LNCaP clone FGC (cell line): ENCODE data around the gene APRT.
A peak's percentile ranks its signal among the peaks of the same experiment; 100 is the strongest.

Experiments
- DNase-seq: peaks from one replicate; pipeline ENCODE4 v3.0.0-alpha.2; 2011; ENCODE audit warnings: low read depth
- H3K4me3 ChIP-seq: 2 replicates; pipeline ENCODE4 v1.5.1; 2011; ENCODE audit warnings: mild to moderate bottlenecking, low read depth, low read length, control low read depth
- TF ChIP-seq, protein P1 (sequence below): IDR thresholded peaks from 2 replicates; pipeline ENCODE4 v1.5.1; 2012; ENCODE audit warnings: mild to moderate bottlenecking; ENCODE audit not compliant: control insufficient read depth, insufficient read depth; ENCODE audit errors: extremely low read depth

APRT gene

DNA sequence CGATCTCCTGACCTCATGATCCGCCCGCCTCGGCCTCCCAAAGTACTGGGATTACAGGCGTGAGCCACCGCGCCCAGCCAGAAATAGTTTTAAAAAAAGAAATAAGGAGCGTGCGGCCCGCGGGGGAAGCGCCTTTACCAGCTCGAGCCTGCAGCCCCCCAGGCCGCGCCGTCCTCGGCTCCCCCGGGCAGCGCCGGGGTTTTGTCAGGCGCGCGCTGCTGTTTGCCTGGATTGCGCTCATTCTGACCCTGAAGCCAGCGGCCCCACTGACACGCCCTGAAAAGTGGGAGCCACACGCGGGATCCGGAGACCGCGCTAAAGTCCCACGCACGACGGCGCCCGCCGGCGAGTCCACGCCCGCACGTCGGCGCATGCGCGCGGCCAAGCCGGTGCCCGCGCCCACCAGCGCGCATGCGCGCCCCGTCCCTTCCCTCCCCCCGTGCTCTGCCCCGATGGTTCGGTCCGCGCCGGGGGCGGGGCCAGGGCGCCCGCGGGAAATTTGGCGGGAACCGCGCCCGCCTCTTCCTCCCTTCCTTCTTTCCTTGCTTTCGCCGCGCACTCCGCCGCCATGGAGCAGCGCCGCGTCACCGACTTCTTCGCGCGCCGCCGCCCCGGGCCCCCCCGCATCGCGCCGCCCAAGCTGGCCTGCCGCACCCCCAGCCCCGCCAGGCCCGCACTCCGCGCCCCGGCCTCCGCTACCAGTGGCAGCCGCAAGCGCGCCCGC is 8.3 kb downstream of the APRT start, which contains the start of gene CDT1:
CDT1 (plus strand) TSS at position 526 of the 724 bp plus-strand sequence; CDS start at position 569, 43 bp downstream.
- H3K4me3 ChIP-seq: peak within 1 kb of the TSS; percentile 76

DNA sequence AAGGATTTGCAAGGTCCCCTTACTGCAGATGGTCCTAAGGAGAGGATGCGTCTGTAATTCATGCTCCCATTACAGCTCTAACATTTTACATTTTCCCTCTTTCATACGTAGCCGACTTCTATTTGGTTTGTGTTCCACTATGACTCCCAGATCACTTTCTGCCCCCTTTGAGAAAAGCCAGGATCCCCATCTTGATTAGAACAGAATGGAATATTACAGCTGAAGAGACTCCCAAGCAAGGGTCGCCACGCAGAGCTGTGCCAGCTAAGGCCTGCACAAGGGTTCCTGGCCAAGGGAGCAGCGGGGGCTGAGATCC is 11.5 kb downstream of the APRT start:
- no peak for DNase-seq
- no peak overlapping the region for H3K4me3 ChIP-seq
- TF ChIP-seq, protein P1, sequence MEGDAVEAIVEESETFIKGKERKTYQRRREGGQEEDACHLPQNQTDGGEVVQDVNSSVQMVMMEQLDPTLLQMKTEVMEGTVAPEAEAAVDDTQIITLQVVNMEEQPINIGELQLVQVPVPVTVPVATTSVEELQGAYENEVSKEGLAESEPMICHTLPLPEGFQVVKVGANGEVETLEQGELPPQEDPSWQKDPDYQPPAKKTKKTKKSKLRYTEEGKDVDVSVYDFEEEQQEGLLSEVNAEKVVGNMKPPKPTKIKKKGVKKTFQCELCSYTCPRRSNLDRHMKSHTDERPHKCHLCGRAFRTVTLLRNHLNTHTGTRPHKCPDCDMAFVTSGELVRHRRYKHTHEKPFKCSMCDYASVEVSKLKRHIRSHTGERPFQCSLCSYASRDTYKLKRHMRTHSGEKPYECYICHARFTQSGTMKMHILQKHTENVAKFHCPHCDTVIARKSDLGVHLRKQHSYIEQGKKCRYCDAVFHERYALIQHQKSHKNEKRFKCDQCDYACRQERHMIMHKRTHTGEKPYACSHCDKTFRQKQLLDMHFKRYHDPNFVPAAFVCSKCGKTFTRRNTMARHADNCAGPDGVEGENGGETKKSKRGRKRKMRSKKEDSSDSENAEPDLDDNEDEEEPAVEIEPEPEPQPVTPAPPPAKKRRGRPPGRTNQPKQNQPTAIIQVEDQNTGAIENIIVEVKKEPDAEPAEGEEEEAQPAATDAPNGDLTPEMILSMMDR: no peak

More for the DNA sequence above, 8.3 kb downstream of the APRT start, which contains the start of gene CDT1:
- TF ChIP-seq, protein P1: no peak
- DNase-seq: no peak

DNA sequence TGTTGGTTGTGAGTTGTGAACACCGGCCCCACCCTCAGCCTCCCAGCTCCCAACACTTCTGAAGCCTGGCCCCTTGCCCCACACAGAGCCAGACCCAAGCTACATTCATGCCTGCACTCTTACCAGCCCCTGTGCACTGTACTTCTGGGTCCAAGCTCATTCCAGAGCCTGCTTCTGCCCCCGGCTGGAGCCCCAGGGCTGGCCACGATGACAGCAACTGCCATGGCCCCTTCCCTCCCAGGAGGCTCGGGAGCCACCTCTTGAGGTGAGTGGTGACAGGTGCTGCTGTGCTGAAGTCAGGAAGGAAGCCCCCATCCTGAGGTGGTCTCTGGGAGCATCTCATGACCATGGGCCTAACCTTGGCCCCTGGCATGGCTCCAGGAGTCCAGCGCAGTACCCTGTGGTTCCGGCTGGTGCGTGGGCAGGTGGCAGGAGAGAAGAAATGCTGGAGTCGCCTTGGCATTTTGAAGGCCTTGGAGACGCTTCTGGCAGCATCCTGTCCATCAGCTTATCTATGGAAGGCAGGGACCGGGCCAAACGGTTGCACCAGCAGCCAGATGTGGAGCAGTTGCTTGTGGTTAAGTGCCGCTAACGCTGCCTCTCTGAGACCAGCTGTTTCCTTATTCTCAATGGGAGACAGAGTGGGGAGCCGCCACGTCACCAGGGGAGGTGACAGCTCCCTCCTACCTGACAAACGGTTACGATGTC is 12.0 kb downstream of the APRT start:
- TF ChIP-seq, protein P1: no peak
- DNase-seq: no peak
- no peak overlapping the region for H3K4me3 ChIP-seq

DNA sequence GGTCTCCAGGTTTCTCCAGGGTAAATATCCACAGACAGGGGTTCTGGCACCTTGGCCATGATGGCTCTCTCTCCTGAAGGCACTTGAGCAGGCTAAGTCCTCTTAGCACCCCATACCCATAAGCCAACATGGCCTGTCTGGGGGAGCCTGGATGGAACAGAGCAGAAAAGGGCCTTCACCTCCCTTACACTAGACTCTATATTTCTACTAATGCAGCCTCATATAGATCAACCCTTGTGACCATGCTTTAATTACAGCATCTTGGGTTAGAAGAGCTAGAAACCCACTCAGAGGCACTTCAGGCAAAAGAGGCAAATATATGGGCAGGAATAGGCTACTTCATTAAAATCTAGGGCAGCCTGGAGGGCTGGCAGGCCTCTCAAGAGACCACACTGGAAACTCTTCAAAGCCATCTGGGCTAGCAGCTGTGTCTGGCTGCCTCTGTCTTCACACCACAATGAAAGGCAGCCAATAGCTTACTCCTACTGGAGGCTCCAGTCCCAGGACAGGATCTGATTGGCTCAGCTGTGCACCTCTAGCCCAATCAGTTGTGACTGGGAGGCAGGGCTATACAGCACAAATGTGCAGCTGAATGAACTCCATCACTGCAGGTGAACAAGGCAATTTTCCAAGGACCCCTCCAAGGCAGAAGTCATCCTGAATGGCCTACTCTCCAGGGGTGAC is 12.8 kb downstream of the APRT start:
- H3K4me3 ChIP-seq: no peak overlapping the region
- DNase-seq: no peak
- TF ChIP-seq, protein P1: no peak

DNA sequence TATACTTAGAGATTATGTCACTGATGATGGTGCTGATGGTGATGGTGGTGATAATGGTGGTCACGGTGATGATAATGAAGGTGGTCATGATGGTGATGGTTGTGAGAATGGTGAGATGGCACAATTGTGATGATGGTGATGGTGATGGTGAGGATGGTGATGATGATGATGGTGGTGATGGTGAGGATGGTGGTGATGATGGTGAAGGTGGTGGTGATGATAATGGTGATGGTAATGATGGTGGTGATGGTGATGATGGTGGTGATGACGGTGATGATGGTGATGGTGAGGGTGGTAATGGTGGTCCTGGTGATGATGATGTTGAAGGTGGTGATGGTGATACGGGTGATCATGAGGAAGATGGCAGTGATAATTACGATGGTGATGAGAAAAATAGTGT is 13.7 kb downstream of the APRT start:
- no peak for DNase-seq
- no peak overlapping the region for H3K4me3 ChIP-seq
- TF ChIP-seq, protein P1: no peak

DNA sequence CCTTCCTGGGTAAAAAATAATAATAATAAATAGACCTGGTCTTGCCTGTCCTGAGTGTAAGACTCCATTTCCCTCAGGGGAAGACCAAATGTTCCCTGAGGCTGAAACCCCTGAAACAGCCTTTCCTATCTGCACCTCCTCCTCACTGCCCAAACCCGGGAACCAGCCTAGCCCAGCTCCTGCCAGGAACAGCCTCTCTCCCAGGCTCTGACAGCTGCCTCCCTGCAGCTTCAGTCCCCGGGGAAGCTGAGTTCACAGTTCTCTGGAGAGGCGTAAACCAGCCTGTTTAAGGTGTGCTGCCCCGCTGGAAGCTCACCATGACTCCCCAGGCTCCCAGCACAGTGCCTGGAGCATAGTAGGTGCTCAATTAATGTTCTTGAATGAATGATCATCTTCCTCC is 15.4 kb downstream of the APRT start:
- DNase-seq: no peak
- TF ChIP-seq, protein P1: no peak
- no peak overlapping the region for H3K4me3 ChIP-seq
